Hematopoietic multipotent progenitor cell (in vitro differentiated cells): ENCODE results near the gene LSS. TPM values are rescaled to one million over a fixed set of nuclear protein-coding genes. Genes with fewer than 3 reads are reported as not detected.

Experiments
- DNase-seq, 3 donors: peaks; one replicate each; pipeline ENCODE4 v3.0.0-alpha.2; 2011 to 2015; ENCODE audit warnings: low read depth in 2 of 3, low spot score in 2 of 3
- total RNA-seq: library from RNA; depleted of rRNA; stranded (reverse); fragments of >200 nt; gene quantifications from one replicate; pipeline ENCODE4 v1.2.3, GENCODE V29; 2012

The LSS gene
- total RNA-seq, 1 donor: 41.7 TPM

GRCh38 chr21:46155514-46156377 is 72.8 kb downstream of the LSS start, which contains the start of gene FTCD:
FTCD (minus strand) TSS chr21:46155579; CDS start chr21:46155523, 56 bp downstream.
- no peak for DNase-seq

- no peak for DNase-seq
These were observed 73.5 kb downstream of the LSS start for GRCh38 chr21:46154955-46155513.

- no peak for DNase-seq
These were observed 74.2 kb downstream of the LSS start for GRCh38 chr21:46154155-46154954.

GRCh38 chr21:46153247-46154154 is 75.1 kb downstream of the LSS start:
- DNase-seq: peak in 2 of 3 donors; percentile 39 to 61

DNA sequence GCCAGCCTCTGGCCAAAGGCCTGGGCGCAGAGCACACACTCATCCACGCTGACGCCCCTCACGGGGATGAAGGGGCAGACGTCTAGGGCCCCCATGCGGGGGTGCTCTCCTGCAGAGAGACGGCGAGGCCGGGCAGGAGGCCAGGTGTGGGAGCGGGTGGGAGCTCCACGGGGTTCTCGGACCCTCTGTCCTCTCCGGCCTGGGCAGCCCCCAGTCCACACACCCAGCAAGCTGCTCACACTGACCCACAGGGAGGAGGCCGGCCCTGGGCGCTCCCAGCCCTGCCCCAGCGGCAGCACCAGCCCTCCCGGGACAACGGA is 75.7 kb downstream of the LSS start:
- DNase-seq: no peak

DNA sequence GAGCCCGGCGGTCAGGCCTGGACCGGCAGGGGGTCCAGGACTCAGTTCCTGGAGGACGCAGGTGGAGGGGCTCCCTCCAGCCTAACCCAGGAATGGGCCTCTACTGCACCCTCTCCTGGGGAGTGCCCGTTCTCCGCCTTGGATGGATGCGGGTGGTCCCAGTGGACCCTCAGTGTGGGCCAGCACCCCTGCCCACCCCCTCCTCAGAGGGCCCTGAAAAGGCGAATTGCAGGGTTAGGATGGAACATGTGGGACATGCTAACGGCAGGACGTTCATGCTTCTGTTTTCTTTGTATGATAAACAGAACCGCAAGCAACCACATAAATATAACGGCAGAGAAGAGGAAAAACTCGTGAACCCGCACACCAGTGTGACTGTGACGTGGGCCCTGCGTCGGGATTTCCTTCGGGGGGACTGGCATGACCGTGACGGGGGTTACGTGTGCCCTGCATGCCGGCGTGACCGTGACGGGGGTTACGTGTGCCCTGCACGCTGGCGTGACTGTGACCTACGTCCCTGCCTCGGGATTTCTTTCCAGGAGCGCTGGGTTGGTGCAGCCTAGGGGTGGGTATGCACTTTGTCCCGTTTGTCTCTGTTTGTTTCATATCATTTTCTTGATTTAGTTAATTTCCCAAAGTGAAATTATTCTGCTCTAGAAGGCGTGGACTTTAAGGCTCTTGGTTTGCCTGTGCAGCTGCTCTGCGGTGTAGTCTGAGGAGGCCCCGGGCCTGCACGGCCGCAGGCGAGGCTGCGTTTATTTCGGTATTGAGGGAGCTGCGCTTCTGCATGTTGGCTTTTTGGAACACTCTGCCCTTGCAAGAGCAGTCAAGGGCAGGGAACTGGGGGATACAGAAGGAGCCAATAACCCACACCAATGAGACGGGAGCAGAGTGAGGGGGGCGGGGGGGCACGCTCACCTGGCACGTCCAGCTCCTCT is 76.3 kb downstream of the LSS start:
- DNase-seq: no peak

- DNase-seq: no peak
These were observed 77.1 kb downstream of the LSS start for GRCh38 chr21:46151261-46151988.

DNA sequence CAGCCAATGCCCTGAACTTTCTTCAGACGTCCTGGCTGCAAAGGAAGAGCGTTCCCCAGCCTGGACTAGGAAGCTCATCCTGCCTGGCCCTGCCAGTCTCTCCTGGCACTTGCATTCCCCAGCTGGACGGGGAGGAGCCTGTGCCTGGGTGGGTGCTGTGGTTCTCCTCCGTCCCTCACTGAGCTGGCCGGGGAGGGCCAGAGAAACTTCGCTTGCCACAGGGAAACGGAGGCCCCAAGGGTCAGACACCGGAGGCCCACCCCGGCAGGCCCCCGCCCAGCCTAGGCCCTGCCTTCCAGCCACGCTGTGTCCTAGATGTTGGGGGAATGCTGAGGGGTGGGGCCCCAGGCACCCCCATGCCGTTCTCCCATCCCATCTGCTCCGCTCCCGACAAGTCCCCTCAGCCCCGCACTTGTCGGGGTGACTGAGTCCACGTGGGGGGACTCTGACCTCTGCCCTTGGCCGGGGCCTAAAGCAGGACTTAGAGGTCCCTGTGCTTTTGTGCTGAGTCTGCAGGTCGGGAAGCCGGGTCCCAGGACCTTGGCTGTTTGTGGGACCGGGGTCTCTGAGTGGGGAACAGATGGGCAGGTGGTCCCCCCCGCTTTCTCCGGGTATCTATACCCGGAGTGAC is 78.0 kb downstream of the LSS start:
- DNase-seq: no peak

DNA sequence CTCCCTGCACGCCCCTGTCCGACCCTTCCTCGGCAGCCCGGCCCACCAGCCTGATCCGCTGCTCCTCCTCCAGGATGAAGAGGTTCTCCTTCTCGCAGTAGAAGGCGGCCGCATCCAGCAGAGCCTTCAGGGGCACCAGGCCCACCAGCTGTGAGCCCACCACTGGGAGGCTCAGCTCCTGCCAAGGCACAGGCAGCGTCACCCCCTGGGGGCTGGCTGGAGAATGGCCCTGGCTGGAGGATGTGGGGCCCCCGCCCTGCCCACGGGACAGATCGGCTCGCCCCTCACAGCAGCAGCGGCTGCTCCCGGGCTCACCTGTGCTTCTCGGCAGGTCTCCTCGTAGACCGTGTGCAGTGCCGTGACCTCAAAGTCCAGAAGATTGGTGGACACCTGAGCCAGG is 78.5 kb downstream of the LSS start:
- DNase-seq: no peak

- no peak for DNase-seq
These were observed 79.2 kb downstream of the LSS start for GRCh38 chr21:46149205-46149901.

DNA sequence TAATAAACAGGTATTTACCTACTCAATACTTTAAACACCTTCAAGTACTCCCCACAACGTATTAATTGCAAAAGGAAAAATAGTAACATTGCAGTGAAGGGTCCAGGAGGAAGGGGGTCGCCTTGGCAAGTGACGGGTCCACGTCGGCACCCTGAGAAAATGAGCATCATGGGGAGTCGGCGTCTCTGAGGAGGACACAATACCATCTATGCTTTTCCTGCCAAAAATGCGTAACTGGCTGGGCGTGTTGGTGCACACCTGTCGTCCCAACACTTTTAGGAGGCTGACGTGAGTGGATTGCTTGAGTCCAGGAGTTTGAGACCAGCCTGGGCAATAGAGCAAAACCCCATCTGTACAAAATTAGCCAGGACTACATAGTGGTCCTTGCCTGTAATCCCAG is 80.5 kb downstream of the LSS start:
- DNase-seq: no peak

DNA sequence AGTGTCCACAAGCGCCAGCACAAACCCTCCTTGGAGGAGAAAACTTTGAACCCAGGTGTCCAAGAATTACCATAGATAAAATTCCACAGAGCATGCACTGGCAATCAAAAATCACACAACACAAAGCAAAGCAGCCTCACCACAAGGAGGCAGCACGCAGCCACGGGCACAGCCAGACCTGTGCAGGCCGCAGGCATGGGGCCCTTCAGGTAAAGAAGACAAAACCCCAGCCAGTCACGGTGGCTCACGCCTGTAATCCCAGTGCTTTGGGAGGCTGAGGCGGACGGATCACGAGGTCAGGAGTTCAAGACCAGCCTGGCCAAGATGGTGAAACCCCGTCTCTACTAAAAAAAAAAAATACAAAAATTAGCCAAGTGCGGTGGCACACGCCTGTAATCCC is 81.1 kb downstream of the LSS start:
- peak in 2 of 3 donors; percentile 42 to 63 for DNase-seq

GRCh38 chr21:46146856-46147255 is 81.7 kb downstream of the LSS start:
- DNase-seq: no peak

GRCh38 chr21:46145840-46146691 is 82.5 kb downstream of the LSS start:
- no peak for DNase-seq

DNA sequence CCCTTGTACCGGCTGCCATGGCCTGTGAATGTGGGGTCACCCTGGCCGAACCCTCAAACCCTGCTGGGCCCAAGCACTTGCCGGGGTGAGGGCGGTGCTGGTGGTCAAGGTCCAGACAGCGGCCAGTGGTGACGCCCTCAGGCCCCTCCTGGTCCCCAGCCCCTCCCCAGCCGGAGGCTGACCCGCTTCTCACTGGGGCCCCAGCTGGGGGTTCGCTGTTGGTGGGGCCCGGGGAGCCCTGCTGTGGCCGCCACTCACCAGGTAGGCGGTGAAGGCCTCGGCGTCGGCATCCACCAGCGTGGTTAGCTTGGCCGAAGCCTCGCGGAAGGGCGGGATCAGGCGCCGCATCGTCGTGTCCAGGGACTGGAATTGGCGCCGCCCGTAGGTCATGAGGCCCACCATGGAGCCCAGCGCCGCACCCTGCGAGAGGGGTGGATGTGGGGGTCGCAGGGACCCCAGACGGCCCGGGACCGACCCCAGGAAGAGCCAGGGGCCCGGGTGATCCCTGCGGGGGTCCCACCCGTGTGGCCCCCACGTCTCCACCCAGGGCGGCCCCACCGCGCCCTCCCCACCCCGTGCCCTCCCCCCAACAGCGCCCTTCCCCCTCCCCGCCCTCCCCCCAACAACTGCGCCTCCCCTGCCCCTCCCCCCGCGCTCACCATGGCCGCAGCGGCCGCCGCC is 83.3 kb downstream of the LSS start:
- no peak for DNase-seq

GRCh38 chr21:46144464-46145070 is 84.0 kb downstream of the LSS start:
- DNase-seq: no peak
